IPS DF 4.7 (cell line): ENCODE results near the gene SCNM1.
"Not testable (repeated sequence)": the region's sequence is repeated elsewhere in the genome, so short reads cannot be mapped to it uniquely, and the experiment has no call there.

Source experiments
- DNase-seq: peaks from one replicate; pipeline ENCODE4 v3.0.0-alpha.2; 2013; ENCODE audit warnings: low spot score; ENCODE audit errors: extremely low read depth

The SCNM1 gene

DNA sequence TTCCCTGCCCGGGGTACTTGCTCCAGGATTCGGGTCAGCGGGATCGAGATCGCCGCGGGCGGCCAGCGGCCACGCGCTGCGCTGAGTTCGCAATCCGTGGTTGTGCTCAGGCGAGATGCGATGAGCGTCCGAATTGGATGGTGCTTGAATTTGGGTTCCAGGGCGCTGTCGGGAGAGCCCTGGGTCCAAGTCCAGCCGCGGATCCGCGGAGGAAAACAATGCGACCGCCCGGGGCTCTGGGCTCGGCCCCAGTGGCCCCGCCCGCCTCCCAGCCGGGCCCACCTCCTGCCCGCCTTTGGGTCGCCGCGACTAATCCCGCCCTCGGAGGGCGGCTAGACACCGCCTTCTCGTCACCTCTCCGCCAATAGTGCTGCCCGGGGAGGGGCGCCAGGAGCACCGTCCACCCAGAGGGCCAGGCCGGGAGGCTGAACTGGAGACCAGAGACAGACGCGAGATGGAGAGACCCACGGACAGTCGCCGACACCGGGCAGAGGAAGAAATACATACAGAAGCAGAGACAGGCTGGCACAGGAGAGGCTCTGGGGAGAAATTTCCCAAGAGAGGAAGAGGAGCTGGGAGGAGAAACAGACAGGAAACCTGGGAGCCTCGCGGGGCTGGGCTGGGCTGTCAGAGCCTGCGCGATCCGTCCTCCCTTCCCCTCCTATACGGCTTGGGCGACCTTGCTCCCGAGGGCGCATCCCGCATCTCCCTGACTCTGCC lies 19.4 kb upstream of the SCNM1 start, which contains the start of gene SEMA6C:
TSS of gene SEMA6C (minus strand) at position 220 of the 720 bp plus-strand sequence. CDS start 4,010 bp downstream, outside the sequence.
- no peak for DNase-seq

DNA sequence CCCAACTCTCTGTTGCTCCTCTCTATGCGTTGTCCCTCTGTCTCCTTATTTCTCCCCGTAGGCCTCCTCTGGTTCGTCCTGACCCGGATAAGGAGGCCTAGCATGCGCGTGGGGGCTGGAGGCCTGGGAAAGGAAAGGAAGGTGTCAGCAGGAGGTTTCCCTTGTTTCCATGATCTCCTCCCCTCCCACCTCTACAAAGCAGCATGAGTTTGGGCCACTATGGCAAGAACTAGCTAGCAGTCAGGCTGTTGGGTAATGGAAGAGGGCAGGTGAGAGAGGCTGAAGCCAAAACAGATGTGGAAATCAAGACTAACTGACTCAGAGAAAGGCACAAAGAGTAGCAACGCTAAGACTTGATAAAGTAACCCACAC lies 18.8 kb upstream of the SCNM1 start:
- no peak for DNase-seq

DNA sequence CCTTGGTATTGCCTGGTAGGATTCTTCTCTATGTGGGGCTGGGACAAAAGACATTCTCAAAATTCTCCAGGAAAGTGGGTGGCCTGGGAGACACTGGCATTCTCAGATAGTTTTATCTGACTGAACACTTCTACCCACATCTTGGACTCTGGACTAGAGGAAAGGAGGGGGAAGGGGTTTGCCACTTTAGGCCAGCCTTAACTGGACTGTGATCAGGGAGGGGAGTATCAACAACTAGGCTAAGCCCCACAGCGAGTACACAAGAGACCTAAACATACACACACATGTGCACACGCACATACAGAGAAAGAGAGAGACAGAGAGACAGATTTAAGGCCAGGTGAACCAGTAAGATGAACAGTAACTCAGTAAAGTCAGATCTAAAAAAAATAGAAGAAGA lies 18.3 kb upstream of the SCNM1 start:
- DNase-seq, result no peak

DNA sequence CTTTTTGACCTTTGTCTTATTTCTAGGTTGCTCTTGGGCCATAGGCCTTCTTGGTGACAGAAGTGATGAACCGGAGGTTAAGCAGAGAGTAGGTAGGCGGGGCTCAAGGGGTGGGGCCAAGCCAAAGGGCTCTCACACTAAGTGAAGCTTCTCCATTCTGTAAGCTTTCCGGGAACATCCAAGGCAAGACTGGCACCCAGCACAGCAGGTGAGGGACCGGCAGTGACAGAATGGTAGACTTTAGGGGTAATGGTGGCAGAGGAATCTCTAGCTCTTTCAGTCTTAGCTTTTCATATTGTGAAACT lies 9.5 kb upstream of the SCNM1 start, which contains the start of gene TNFAIP8L2:
TSS of gene TNFAIP8L2 (plus strand) at position 135 of the 305 bp plus-strand sequence. CDS start 2,049 bp downstream, outside the sequence.
- DNase-seq, result no peak

DNA sequence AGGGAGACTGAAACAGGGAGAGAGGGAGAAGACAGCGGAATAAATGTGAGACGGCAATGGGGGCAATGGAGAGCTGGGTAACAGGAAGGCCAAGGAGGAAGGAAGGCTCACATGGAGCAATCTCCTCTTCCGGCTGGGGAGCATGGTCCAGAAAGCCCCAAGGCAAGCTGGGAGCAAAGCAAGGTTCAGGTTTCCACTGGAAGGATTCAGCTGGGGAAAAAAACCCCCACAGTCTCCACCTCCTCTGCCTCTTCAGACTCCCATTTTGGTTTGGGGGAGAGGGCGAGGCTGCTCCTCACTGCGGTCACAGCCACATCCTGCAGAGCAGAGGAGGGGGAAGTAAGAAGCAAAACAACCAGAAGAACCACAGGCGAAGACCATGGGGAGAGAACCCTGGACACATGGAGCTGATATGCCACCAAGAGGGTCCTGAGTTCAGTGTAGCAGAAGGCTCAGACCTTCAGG lies 8.8 kb upstream of the SCNM1 start:
- DNase-seq, result no peak

DNA sequence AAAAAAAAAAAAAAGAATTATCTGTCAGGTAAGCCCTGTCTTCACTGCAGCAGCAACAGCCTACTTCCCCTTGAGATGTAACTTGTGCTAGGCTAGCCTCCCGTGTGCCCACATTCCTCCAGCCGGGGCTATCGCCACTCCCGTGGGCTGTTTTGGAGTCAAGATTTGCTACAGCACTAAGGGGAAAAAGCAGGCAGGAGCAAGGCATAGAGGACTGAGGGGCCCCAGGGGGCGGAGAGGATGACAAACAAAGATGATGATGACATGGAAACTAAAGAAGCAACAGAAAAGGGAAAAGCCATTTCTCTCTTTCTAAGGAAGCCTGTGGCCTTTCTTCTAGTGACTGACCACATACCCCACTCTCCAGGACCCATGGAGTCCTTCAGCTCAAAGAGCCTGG lies 7.6 kb upstream of the SCNM1 start:
- DNase-seq, result no peak

DNA sequence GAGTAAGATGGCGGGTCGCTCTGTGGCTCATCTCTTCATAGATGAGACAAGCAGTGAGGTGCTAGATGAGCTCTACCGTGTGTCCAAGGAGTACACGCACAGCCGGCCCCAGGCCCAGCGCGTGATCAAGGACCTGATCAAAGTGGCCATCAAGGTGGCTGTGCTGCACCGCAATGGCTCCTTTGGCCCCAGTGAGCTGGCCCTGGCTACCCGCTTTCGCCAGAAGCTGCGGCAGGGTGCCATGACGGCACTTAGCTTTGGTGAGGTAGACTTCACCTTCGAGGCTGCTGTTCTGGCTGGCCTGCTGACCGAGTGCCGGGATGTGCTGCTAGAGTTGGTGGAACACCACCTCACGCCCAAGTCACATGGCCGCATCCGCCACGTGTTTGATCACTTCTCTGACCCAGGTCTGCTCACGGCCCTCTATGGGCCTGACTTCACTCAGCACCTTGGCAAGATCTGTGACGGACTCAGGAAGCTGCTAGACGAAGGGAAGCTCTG lies 7.1 kb upstream of the SCNM1 start:
- no peak for DNase-seq

DNA sequence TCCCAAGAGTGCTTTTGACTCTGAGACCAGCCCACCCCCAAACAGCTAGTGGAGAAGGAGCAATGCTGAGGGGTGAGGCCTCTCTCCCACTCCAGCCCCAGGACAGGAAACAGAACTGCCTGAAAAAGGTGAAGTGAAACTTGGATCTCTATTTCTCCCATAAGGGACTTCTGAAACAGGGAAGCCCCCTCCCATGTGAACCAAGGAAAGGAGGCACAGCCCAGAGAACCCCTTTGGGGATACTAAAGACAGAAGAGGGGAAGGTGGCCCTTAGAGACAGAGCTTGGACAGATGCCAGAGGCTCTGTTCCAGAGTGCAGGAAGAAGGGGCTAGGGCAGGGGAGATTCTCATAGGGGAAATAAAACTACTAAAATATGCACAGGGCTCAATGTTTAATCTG lies 6.6 kb upstream of the SCNM1 start:
- no peak for DNase-seq

DNA sequence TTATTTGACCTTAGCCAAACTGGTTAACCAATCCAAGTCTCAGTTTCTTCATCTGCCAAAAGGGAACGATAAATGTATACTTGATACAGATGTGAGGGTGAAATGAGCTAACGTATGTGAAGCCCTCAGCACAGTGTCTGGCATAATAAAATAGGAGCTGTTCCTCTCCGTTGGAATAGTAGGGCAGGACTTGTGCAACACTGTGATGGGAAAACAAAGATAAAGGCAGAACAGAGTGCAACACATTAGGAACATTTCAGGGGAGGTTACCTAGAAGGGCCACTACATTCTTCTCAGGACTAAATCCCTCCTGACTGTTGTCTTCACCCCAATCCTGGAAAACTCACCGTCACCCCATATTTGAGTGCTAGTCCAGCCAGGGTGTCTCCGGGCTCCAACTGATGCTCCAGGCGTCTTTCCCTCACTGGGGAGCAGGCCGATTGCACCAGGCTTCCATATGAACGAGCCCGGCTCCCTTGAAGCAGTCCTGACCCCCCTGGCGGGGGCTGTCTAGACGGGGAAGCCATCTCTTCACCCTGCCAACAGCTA lies 1.1 kb upstream of the SCNM1 start:
- DNase-seq, result no peak

DNA sequence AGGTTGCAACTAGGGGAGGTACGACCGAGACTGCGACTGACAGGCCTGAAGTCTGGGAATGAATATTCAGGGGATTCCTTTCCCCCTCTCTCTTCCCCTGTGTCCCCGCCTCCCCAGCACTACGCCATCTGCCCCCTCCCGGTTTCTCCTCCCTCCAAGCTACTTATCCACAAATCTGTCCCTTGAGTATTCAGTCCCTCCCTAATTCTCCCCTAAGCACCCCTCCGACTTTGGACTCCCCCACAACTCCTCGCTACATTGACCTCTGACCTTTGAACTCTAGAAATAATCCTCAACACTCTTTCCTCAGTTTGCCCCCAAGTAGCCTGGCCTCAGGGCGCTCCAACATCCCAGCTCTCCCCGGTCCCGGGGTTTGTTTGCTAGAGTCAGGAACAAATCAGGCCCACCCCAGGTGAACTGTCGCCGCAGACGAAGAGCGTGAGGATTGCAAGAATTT lies 635 bp upstream of the SCNM1 start:
- no peak for DNase-seq

DNA sequence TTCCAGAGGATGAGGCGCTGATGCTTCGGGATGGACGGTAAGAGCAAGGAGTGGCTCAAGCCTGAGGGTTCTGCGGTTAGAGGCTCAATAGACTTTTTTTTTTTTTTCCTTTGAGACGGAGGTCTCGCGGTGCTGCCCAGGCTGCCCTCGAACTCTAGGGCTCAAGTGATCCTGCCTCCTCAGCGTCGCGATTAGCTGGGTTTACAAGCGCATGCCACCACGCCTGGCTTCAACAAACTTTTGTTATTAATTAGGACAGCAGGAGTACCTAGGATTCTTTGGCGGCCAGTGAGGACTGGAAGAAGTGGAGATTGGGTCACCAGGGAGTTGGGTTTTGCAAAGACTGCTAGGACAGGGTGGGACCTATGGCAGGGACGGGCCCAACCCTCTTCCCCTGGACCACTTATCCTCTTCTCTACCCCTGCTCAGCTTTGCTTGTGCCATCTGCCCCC lies 587 bp downstream of the SCNM1 start:
- no peak for DNase-seq

DNA sequence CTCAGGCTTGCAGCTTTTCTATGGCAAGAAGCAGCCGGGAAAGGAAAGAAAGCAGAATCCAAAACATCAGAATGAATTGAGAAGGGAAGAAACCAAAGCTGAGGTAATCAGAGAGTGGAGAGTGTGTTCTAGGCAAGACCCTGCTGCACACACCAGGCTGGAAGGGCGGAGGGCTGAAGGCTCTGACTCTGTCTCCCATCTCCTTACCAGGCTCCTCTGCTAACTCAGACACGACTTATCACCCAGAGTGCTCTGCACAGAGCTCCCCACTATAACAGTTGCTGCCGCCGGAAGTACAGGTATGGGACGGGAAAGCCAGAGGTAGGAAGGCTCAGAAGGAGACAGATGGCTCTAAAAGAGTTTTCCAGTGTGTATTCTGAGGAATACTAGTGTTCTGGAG lies 1.2 kb downstream of the SCNM1 start:
- DNase-seq, result no peak

DNA sequence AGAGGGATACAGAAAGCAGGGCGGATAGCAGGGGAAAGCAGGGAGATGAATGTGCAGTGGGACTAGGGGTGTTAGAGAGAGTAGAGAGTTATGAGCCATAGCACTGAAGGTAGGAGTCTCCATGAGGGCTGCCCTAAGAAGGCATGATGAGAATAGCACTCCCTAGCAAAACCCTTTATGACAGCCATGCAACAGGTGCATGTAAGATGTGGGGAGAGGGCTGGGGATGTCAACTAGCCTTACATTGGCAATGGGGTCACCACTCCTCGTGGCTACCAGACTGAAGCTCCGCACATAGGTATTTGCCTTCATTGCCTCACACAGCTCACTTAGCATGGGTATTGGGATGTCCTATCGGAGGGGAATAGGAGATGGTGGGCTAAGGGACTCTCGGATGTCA lies 5.2 kb downstream of the SCNM1 start:
- no peak for DNase-seq

DNA sequence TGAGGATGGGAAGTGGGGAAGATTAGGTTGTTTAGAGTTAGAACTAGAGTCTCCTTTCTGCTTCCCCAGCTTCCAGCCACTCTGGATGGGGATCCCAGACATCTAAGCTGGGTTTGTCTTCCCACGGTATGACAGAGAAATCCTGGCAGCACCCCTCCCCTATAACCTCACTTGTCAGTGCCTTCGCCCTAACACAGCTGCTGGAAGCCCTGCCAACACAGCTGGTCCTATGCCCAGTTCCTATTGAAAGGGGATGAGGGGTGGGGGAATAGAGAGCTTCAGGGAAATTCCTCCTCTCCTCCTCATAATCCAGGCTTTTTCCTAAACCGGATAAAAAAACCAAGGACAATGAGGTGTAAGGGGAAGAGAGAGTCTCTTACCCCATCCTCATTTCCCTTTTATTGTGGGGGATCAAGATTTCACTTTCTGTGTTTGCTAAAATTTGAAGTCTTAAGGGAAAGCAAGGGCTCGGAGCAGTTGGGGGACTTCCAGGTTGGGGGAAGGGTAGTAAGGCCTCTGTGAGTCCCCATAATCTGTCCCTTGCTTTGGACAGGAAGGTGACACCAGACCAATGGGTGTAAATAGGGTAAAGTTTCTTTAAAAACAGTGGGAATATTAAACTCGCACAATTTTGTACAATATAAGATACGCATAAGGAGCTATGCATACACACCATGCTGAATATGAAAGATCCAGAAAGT lies 9.2 kb downstream of the SCNM1 start:
- no peak for DNase-seq

DNA sequence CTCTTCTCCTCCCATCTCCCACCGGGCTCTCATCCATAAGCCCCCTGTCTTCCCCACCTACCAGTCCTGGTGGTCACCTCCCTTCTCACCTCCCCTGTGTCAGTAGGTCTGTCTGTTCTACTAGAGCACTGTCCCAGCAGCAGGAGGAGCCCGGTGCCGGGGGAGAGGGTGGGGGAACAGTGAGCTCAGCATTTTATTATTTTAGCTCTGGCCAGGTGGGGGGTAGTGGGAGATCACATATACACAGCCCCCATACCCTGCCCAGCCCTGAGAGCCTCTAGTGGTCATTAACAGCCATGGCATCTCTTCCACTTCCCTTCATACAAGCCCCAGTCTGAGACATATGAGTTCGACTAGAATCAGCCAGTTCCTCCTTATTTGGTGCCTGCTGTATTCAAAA lies 9.9 kb downstream of the SCNM1 start, which contains the start of gene TMOD4:
TSS of gene TMOD4 (minus strand) at position 119 of the 400 bp plus-strand sequence. CDS start 1,106 bp downstream, outside the sequence.
- DNase-seq, result no peak

DNA sequence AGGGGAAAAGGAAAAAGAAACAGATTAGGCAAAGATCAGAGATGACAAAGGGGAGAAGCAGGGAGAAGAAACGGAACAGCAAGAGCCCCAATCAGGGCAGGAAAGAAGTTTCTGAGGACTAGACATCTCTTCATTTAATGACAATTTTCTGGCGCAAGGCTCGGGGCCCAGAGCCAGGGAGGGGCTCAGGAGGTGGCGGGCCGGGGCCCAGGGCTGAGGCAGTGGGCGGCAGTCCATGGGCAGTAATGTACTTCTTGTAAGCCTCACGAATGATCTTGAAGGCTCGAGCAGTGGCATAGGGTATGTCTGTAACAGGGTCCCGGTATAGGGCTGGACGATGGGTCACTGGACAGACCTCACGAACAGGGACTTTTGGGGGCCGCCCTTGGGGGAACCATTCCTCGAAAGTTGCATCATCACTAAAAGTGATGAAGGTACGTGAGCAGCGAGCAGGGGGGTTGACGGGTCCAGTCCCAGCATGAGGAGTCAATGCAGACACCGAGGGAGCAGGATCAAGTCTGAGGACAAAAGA lies 10.6 kb downstream of the SCNM1 start:
- no peak for DNase-seq

DNA sequence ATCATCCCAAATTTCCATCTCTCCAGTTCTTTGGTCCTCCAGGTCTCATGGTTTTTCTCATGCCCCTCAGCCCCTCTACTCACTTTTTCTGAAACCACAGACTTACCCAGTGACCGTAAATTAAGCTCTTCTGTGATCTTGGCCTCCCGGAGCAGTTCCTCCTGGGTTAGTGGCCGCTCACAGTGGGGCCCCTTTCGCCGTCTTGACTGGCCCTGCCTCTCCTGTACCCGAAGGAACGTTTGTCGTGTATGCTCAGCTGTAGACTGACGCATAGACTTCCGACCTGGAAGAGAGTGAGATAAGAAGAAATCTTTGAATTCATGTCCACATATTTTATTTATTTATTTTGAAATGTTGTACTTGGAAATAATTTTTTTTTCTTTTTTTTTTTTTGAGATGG lies 18.3 kb downstream of the SCNM1 start:
- no peak for DNase-seq

DNA sequence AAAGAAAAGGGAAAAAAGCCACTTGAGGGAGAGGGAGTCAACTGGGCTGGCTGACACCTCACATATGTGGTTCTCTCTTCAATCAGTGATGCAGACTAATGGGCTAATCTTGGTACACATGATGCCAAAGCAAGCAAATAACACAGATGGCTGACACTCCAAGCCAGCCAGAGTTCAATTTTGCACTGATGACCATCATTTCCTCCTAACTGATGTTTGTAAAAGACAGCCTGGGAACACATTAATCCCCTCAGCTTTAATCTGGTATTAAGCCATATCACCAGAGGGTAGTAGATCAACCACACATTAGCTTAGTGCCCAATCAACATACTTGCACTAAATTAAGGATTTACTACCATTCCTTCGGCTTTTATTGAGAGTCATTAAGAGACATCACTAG lies 21.3 kb downstream of the SCNM1 start:
- DNase-seq, result no peak

DNA sequence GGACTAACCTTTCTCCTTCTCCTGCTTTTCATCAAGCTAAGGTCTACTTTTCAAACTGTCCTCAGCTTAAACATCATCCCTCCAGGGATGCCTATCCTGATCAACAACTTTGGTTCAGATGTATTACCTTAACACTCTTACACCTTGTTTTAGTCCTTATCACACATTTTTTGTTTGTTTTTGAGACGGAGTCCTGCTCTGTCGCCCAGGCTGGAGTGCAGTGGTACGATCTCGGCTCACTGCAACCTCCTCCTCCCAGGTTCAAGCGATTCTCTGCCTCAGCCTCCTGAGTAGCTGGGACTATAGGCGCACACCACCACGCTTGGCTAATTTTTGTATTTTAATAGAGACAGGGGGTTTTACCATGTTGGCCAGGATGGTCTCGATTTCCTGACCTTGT lies 22.7 kb downstream of the SCNM1 start:
- DNase-seq, result not testable (repeated sequence)

DNA sequence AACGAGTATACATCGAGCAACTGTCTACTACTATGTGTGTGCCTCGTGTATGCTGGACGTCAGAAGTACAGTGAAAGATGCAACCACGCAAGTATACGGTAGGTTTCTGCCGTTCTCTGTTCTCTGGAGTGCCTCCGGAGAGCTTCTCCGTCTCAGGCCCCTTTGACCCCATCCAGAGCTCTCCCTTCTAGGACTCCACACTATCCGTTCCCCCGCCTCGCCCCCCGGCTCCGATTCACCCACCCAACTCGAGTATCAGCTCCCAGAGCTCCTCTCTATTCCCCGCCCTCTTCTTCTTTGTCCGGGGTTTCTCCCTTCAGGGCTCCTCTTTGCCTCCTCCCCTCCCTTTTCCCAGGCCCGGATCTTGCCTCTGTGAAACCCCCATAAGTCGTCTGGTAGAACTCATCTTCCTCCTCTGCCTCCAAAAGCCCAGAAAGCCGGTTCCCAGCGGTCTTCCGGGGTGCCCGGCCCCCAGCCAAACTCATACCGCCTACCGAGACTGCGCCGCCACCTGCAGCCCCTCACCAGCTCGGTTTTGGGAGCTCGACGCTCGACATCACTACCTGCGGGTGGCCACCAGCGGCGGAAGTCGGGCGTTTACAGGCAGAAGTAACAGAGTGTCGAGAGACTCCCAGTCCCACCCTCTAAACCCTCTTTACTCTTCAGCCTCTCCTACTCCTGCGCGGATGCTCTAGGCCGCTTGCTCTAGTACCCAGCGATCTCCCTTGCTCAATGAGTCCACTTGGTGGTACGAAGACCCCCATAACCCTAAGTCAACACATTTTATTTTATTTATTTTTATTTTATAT lies 23.9 kb downstream of the SCNM1 start, which contains the start of gene VPS72:
TSS of gene VPS72 (minus strand) at position 561 of the 809 bp plus-strand sequence. CDS start at position 485, 76 bp downstream.
- DNase-seq, result no peak

DNA sequence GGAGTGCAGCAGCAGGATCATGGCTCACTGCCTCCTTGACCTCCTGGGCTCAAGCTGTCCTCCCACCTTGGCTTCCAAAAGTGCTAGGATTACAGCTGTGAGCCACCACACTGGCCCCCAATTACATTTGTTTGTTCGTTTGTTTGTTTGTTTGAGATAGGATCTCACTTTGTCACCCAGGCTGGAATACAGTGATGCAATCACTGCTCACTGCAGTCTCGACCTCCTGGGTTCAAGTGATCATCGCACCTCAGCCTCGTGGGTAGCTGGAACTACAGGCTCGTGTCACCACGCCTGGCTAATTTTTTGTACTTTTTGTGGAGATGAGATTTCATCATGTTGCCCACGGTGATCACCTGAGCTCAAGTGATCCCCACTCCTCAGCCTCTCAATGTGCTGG lies 26.1 kb downstream of the SCNM1 start:
- DNase-seq, result no peak
